Stimulated activated CD4-positive, alpha-beta T cell treated with anti-CD3 and anti-CD28 coated beads, Interleukin-12 subunit alpha, Interleukin-12 subunit beta, amount 100 ng/mL, for 48 hours (primary cell): Measurements from ENCODE around the gene VAV3.
"Not testable (repeated sequence)": the region's sequence is repeated elsewhere in the genome, so short reads cannot be mapped to it uniquely, and the experiment has no call there.

Source experiments
- DNase-seq, 3 donors: peaks; one replicate each; pipeline ENCODE4 v3.0.0-alpha.2; 2020; ENCODE audit warnings: low read depth in 2 of 3, low spot score in 1 of 3

The VAV3 gene

GRCh38 chr1:107748531-107748930 is 216.4 kb downstream of the VAV3 start:
- DNase-seq = no peak

- DNase-seq = no peak
Observed at GRCh38 chr1:107741242-107741641, 223.7 kb downstream of the VAV3 start.

GRCh38 chr1:107740579-107740978 is 224.4 kb downstream of the VAV3 start:
- DNase-seq = no peak

GRCh38 chr1:107739651-107740050 is 225.3 kb downstream of the VAV3 start:
- no peak for DNase-seq

- DNase-seq = no peak
Observed at GRCh38 chr1:107739201-107739600, 225.8 kb downstream of the VAV3 start.

GRCh38 chr1:107733401-107733800 is 231.6 kb downstream of the VAV3 start:
- DNase-seq = not testable (repeated sequence)

- DNase-seq = no peak
Observed at GRCh38 chr1:107727866-107728265, 237.1 kb downstream of the VAV3 start.

- DNase-seq = no peak
Observed at GRCh38 chr1:107726860-107727259, 238.1 kb downstream of the VAV3 start.

GRCh38 chr1:107724648-107725047 is 240.3 kb downstream of the VAV3 start:
- DNase-seq = no peak

- not testable (repeated sequence) for DNase-seq
Observed at GRCh38 chr1:107720210-107720609, 244.8 kb downstream of the VAV3 start.

- DNase-seq = no peak
Observed at GRCh38 chr1:107710005-107710404, 255.0 kb downstream of the VAV3 start.

- DNase-seq = no peak
Observed at GRCh38 chr1:107707111-107707510, 257.9 kb downstream of the VAV3 start.

- DNase-seq = no peak
Observed at GRCh38 chr1:107706182-107706581, 258.8 kb downstream of the VAV3 start.

GRCh38 chr1:107704911-107705310 is 260.1 kb downstream of the VAV3 start:
- no peak for DNase-seq

- DNase-seq = no peak
Observed at GRCh38 chr1:107702946-107703571, 261.9 kb downstream of the VAV3 start.

- not testable (repeated sequence) for DNase-seq
Observed at GRCh38 chr1:107700651-107701050, 264.3 kb downstream of the VAV3 start.

GRCh38 chr1:107698161-107698560 is 266.8 kb downstream of the VAV3 start:
- no peak for DNase-seq

- no peak for DNase-seq
Observed at GRCh38 chr1:107695341-107695740, 269.6 kb downstream of the VAV3 start.

GRCh38 chr1:107692580-107693345 is 272.2 kb downstream of the VAV3 start:
- DNase-seq = no peak

GRCh38 chr1:107691540-107691939 is 273.4 kb downstream of the VAV3 start:
- no peak for DNase-seq

- DNase-seq = no peak
Observed at GRCh38 chr1:107690491-107690890, 274.5 kb downstream of the VAV3 start.

- no peak for DNase-seq
Observed at GRCh38 chr1:107689733-107690132, 275.2 kb downstream of the VAV3 start.

- no peak for DNase-seq
Observed at GRCh38 chr1:107689159-107689558, 275.8 kb downstream of the VAV3 start.
